ENCODE measurements around the gene PRKAG2. TPM values are rescaled to one million over a fixed set of nuclear protein-coding genes. Genes with fewer than 3 reads are reported as not detected.
A peak's percentile ranks its signal among the peaks of the same experiment; 100 is the strongest.

PRKAG2 gene
- polyA plus RNA-seq, 1 of the 3 experiments (the other 2 are of a cell fraction): 51.6 TPM

DNA sequence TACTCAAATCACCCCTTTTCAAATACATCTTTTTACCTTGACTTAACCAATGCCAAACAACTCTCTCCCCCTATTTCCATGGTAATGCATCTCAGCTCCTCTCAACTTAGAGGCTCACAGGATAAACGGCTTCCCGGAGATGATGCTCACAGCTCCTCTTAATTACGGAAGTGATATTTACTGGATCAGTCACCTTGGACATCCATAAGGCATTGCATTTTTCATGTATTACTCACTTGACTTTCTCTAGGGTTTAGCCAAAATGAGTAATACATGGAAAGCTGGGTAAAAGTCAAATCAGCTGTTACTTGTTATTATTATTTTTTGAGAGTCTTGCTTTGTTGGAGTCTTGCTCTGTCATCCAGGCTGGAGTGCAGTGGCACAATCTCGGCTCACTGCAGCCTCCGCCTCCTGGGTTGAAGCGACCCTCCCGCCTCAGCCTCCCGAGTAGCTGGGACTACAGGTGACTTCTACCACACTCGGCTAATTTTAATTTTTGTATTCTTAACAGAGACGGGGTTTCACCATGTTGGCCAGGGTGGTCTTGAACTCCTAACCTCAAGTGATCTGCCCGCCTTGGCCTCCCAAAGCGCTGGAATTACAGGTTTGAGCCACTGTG is 283.9 kb downstream of the PRKAG2 start:
- Histone ChIP-seq H3K36me3 (replicated peaks in 1 of 2; ENCODE audit: control insufficient read depth in 1 of 2, insufficient read depth in 2 of 2, low read length in 1 of 2) (peaks cover 0 to 6% of the 10 kb centered on the region in 2 experiments), H3K9ac (peak overlapping the region; percentile 34), H3F3A (replicated peaks; ENCODE audit: insufficient read depth) (peaks cover 18% of the 10 kb centered on the region), H3K79me2 (ENCODE audit: insufficient read depth) (peaks cover 48% of the 10 kb centered on the region), H3K9me2 (no peaks in the 10 kb centered on the region), H2AFZ (ENCODE audit: low read depth) (no peak overlapping the region), H3K27ac (ENCODE audit: low read depth in 2 of 2, low read length in 1 of 2) (peak overlapping the region in 1 of 2 experiments; percentile 76; a peak in 2 of 4 replicates), H3K4me1 (ENCODE audit: control insufficient read depth in 1 of 2, insufficient read depth in 2 of 2, low read depth in 1 of 2, low read length in 1 of 2) (peaks cover 0 to 10% of the 10 kb centered on the region in 2 experiments; a peak in 1 of 4 replicates), H3K4me2 (peak overlapping the region; percentile 44), H4K20me1 (ENCODE audit: insufficient read depth) (no peaks in the 10 kb centered on the region), H3K9me3 (no peaks in the 10 kb centered on the region), H3K4me3 (ENCODE audit: low read depth in 2 of 2, low read length in 1 of 2) (no peak overlapping the region), H3K27me3 (ENCODE audit: insufficient read depth) (no peaks in the 10 kb centered on the region)
- POLR2A ChIA-PET: no interaction called here
- 63% methylated on average over 12 of the region's 12 CpGs for WGBS (ENCODE audit: low lambda C conversion rate)
- CTCF ChIA-PET: interaction anchor here (1.2 to 1.6 kb wide), 2 partner anchors 23 to 113 kb away, joined by 3 to 4 read pairs; no protein-coding TSS in a partner anchor
- DNase-seq: no peak
- TF ChIP-seq NRF1 (IDR thresholded peaks at IDR 0.05; ENCODE audit: low read depth, low read length) (no peak), EZH2phosphoT487 (IDR thresholded peaks at IDR 0.05; ENCODE audit: borderline replicate concordance, low read depth) (no peak), ELF1 (IDR thresholded peaks at IDR 0.05) (peak; percentile 69; the same call in 1 of the 2 replicates), RXRA (IDR thresholded peaks at IDR 0.05; ENCODE audit: borderline replicate concordance, low read depth) (peak; percentile 89; the same call in 1 of the 2 replicates), FOXJ3 (CRISPR knock-in tag; IDR thresholded peaks at IDR 0.05) (no peak), RAD21 (IDR thresholded peaks at IDR 0.05; ENCODE audit: low read length) (no peak), EP300 (IDR thresholded peaks at IDR 0.05; ENCODE audit: borderline replicate concordance in 1 of 2, low read depth in 1 of 2, low read length in 1 of 2) (peak; percentile 29 to 82; a peak in 3 of 4 replicates), SIN3A (IDR thresholded peaks at IDR 0.05; ENCODE audit: borderline replicate concordance, low read depth, low read length) (0 out of 2 replicates have a peak, but pooled peaks have one; percentile 43), MXI1 (IDR thresholded peaks at IDR 0.05; ENCODE audit: low read depth, low read length) (no peak), YY1 (IDR thresholded peaks at IDR 0.05; ENCODE audit: low read depth) (no peak), JUND (IDR thresholded peaks at IDR 0.05) (peak; percentile 97), POLR2AphosphoS5 (IDR thresholded peaks at IDR 0.05; ENCODE audit: low read depth, low read length) (peak; percentile 75; the same call in 1 of the 2 replicates), RCOR1 (IDR thresholded peaks at IDR 0.05; ENCODE audit: low read length) (no peak), TEAD4 (IDR thresholded peaks at IDR 0.05; ENCODE audit: borderline replicate concordance, insufficient read depth) (peak; percentile 73), NFIC (IDR thresholded peaks at IDR 0.05; ENCODE audit: borderline replicate concordance) (peak; percentile 86), GABPA (IDR thresholded peaks at IDR 0.05; ENCODE audit: low read depth) (no peak), GATA2 (CRISPR knock-in tag; IDR thresholded peaks at IDR 0.05) (no peak), FOXM1 (IDR thresholded peaks at IDR 0.05; ENCODE audit: low read depth) (peak; percentile 80; the same call in 1 of the 2 replicates), FOSL2 (IDR thresholded peaks at IDR 0.05; ENCODE audit: borderline replicate concordance, low read depth) (peak; percentile 99), TCF12 (IDR thresholded peaks at IDR 0.05) (peak; percentile 93)
- TF ChIP-seq, protein P1, sequence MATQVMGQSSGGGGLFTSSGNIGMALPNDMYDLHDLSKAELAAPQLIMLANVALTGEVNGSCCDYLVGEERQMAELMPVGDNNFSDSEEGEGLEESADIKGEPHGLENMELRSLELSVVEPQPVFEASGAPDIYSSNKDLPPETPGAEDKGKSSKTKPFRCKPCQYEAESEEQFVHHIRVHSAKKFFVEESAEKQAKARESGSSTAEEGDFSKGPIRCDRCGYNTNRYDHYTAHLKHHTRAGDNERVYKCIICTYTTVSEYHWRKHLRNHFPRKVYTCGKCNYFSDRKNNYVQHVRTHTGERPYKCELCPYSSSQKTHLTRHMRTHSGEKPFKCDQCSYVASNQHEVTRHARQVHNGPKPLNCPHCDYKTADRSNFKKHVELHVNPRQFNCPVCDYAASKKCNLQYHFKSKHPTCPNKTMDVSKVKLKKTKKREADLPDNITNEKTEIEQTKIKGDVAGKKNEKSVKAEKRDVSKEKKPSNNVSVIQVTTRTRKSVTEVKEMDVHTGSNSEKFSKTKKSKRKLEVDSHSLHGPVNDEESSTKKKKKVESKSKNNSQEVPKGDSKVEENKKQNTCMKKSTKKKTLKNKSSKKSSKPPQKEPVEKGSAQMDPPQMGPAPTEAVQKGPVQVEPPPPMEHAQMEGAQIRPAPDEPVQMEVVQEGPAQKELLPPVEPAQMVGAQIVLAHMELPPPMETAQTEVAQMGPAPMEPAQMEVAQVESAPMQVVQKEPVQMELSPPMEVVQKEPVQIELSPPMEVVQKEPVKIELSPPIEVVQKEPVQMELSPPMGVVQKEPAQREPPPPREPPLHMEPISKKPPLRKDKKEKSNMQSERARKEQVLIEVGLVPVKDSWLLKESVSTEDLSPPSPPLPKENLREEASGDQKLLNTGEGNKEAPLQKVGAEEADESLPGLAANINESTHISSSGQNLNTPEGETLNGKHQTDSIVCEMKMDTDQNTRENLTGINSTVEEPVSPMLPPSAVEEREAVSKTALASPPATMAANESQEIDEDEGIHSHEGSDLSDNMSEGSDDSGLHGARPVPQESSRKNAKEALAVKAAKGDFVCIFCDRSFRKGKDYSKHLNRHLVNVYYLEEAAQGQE (IDR thresholded peaks at IDR 0.05; ENCODE audit: low read depth, low read length): no peak
- TF ChIP-seq, protein P2, sequence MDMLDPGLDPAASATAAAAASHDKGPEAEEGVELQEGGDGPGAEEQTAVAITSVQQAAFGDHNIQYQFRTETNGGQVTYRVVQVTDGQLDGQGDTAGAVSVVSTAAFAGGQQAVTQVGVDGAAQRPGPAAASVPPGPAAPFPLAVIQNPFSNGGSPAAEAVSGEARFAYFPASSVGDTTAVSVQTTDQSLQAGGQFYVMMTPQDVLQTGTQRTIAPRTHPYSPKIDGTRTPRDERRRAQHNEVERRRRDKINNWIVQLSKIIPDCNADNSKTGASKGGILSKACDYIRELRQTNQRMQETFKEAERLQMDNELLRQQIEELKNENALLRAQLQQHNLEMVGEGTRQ (IDR thresholded peaks at IDR 0.05; ENCODE audit: borderline replicate concordance, low read depth, low read length): no peak
- TF ChIP-seq, protein P3, sequence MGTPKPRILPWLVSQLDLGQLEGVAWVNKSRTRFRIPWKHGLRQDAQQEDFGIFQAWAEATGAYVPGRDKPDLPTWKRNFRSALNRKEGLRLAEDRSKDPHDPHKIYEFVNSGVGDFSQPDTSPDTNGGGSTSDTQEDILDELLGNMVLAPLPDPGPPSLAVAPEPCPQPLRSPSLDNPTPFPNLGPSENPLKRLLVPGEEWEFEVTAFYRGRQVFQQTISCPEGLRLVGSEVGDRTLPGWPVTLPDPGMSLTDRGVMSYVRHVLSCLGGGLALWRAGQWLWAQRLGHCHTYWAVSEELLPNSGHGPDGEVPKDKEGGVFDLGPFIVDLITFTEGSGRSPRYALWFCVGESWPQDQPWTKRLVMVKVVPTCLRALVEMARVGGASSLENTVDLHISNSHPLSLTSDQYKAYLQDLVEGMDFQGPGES (IDR thresholded peaks at IDR 0.05; ENCODE audit: low read depth, low read length): no peak
- TF ChIP-seq, protein P4, sequence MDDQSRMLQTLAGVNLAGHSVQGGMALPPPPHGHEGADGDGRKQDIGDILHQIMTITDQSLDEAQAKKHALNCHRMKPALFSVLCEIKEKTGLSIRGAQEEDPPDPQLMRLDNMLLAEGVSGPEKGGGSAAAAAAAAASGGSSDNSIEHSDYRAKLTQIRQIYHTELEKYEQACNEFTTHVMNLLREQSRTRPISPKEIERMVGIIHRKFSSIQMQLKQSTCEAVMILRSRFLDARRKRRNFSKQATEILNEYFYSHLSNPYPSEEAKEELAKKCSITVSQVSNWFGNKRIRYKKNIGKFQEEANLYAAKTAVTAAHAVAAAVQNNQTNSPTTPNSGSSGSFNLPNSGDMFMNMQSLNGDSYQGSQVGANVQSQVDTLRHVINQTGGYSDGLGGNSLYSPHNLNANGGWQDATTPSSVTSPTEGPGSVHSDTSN (IDR thresholded peaks at IDR 0.05): peak; percentile 85
- TF ChIP-seq, protein P5, sequence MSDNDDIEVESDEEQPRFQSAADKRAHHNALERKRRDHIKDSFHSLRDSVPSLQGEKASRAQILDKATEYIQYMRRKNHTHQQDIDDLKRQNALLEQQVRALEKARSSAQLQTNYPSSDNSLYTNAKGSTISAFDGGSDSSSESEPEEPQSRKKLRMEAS (IDR thresholded peaks at IDR 0.05; ENCODE audit: low read depth): peak; percentile 52; the same call in 1 of the 2 replicates
